ENCODE measurements around the gene FBXL4.

FBXL4 gene

GRCh38 chr6:98947411-98948292 is at the start of gene FBXL4:
TSS of gene FBXL4 (minus strand) at chr6:98947946. CDS start at chr6:98926988, 20,958 bp downstream.
- no peaks in the 10 kb centered on the region for H3K27me3 Mint-ChIP-seq (ENCODE audit: low read depth)
- no peak for TF ChIP-seq CTCF (IDR thresholded peaks at IDR 0.05; ENCODE audit: unreplicated experiment in 3 of 3)
- H3K4me3 Mint-ChIP-seq = peak within 1 kb of the TSS; percentile 91 to 97 (median 96)
- peaks cover 22% of the 10 kb centered on the region for H3K4me1 Mint-ChIP-seq
- H3K36me3 Mint-ChIP-seq (ENCODE audit: low read depth) = peaks cover 17% of the 10 kb centered on the region
- peaks cover 9% of the 10 kb centered on the region for H3K9me3 Mint-ChIP-seq
- H3K27ac Mint-ChIP-seq = peak within 1 kb of the TSS; percentile 69 to 96 (median 86)

GRCh38 chr6:98995116-98995515 is 47.4 kb upstream of the FBXL4 start:
- Mint-ChIP-seq H3K27ac (no peak overlapping the region), H3K27me3 (ENCODE audit: low read depth) (no peaks in the 10 kb centered on the region), H3K4me3 (no peak overlapping the region), H3K9me3 (no peaks in the 10 kb centered on the region), H3K36me3 (ENCODE audit: low read depth) (no peaks in the 10 kb centered on the region), H3K4me1 (no peaks in the 10 kb centered on the region)
- no peak for TF ChIP-seq CTCF (IDR thresholded peaks at IDR 0.05; ENCODE audit: unreplicated experiment in 3 of 3)

GRCh38 chr6:98992535-98992934 is 44.8 kb upstream of the FBXL4 start:
- TF ChIP-seq CTCF (IDR thresholded peaks at IDR 0.05; ENCODE audit: unreplicated experiment in 3 of 3) = no peak
- no peak overlapping the region for H3K27ac Mint-ChIP-seq

GRCh38 chr6:98986071-98986615 is 38.4 kb upstream of the FBXL4 start:
- no peaks in the 10 kb centered on the region for H3K36me3 Mint-ChIP-seq (ENCODE audit: low read depth)
- no peaks in the 10 kb centered on the region for H3K9me3 Mint-ChIP-seq
- H3K4me3 Mint-ChIP-seq = no peak overlapping the region
- no peaks in the 10 kb centered on the region for H3K4me1 Mint-ChIP-seq
- no peak for TF ChIP-seq CTCF (IDR thresholded peaks at IDR 0.05; ENCODE audit: unreplicated experiment in 3 of 3)
- H3K27me3 Mint-ChIP-seq (ENCODE audit: low read depth) = no peaks in the 10 kb centered on the region
- no peak overlapping the region for H3K27ac Mint-ChIP-seq

More at GRCh38 chr6:98992535-98992934, 44.8 kb upstream of the FBXL4 start:
- H3K27me3 Mint-ChIP-seq (ENCODE audit: low read depth) = no peaks in the 10 kb centered on the region
- no peak overlapping the region for H3K4me3 Mint-ChIP-seq
- H3K4me1 Mint-ChIP-seq = no peaks in the 10 kb centered on the region
- H3K9me3 Mint-ChIP-seq = no peaks in the 10 kb centered on the region
- no peaks in the 10 kb centered on the region for H3K36me3 Mint-ChIP-seq (ENCODE audit: low read depth)

- Mint-ChIP-seq H3K9me3 (no peaks in the 10 kb centered on the region), H3K36me3 (ENCODE audit: low read depth) (no peaks in the 10 kb centered on the region), H3K27me3 (ENCODE audit: low read depth) (no peaks in the 10 kb centered on the region), H3K4me3 (no peak overlapping the region), H3K4me1 (no peaks in the 10 kb centered on the region), H3K27ac (no peak overlapping the region)
- TF ChIP-seq CTCF (IDR thresholded peaks at IDR 0.05; ENCODE audit: unreplicated experiment in 3 of 3) = no peak
These were observed 37.6 kb upstream of the FBXL4 start for GRCh38 chr6:98985391-98985790.
